Esophagus squamous epithelium (tissue), 4 donors: ENCODE measurements around the gene MMS22L.

Experiments used
- CTCF ChIP-seq, 6 experiments: fragments of 450-650 bp in 4 of 6; fragments of 200-600 bp in 2 of 6; sonication (generic) in 2 of 6; IDR thresholded peaks; one replicate each; pipeline ENCODE4 v1.5.1; 2016 to 2019; ENCODE audit warnings: antibody characterized with exemption in 6 of 6, mild to moderate bottlenecking in 4 of 6, moderate library complexity in 4 of 6
- POLR2A ChIP-seq, 4 donors: fragments of 450-650 bp; IDR thresholded peaks; one replicate each; pipeline ENCODE4 v1.6.1; 2017; ENCODE audit warnings: antibody characterized with exemption in 4 of 4, mild to moderate bottlenecking in 4 of 4, moderate library complexity in 3 of 4

DNA sequence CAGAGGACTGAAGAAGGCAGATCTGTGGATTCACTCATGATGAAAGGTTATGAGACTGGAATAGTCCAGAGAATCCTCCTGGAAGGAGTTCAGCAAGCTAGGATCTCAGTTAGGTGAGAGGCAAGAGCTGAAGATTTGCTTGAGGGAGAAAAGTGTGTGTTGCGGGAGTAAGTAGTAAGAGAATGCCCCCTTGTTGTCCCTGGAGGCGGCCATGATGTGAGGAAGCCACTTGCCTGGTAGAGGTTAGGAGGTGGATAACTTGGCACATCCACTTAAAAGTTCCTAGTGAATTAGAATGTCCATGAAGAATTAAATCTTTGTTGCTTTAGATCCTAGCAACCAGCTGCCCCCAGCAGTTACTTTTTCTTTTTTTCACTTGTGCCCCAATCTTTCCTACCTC is 162.5 kb downstream of the MMS22L start:
- TF ChIP-seq CTCF (IDR thresholded peaks at IDR 0.05): no peak
- no peak for TF ChIP-seq POLR2A (IDR thresholded peaks at IDR 0.05)
